Right forelimb (tissue), 1 donor: ENCODE measurements around the gene KIF17.

ENCODE experiments used
- DNase-seq: peaks from one replicate; pipeline ENCODE4 v3.0.0-alpha.2; 2018

The KIF17 gene

GRCh38 chr1:20657024-20657423, 60.8 kb downstream of the KIF17 start:
- no peak for DNase-seq

DNA sequence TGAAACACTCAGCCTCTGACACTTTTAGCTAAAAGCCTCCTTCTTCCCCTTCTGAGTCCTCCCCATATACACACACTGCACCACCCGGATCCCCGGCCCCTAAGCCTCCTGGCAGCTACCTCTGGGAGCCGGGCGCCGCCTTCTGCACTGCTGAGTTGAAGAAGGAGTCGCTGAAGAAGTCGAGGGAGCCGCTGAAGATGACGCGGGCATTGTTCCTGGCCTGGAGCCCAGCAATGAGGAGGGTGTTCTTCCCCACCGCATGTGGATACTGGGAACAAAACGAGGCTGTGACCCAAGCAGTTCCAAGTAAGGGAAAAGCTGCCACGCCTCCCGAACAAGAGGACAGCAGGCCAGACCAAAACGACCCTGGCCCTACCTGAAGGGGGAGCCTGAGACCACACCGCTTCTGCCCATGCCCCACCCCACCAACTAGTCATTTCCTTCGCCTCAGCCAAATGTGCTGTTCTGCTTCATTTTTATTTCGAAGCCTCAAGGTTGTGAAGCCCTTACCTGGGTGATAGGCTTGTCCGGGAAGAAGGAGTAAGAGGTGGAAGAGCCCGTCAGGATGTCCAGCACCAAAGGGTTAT, 63.6 kb downstream of the KIF17 start:
- DNase-seq: no peak

DNA sequence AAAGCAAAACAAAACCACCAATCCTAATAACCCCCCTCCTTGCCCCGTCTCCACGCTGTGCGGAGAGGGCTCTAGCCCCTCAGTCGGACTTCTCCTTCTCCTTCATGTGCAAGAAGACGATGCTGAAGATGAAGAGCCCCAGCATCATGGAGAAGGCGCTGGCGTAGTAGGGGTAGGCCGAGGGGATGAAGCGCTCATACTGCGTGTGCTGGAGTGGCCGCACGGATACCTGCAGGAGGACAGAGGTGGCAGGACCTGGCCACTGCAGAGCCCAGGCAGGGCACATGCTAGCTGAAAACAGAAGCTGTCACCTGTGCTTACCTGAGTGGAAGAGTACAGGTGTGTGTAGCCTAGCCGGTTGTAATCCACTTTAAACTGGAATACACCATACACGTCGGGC, 65.5 kb downstream of the KIF17 start:
- DNase-seq: no peak

DNA sequence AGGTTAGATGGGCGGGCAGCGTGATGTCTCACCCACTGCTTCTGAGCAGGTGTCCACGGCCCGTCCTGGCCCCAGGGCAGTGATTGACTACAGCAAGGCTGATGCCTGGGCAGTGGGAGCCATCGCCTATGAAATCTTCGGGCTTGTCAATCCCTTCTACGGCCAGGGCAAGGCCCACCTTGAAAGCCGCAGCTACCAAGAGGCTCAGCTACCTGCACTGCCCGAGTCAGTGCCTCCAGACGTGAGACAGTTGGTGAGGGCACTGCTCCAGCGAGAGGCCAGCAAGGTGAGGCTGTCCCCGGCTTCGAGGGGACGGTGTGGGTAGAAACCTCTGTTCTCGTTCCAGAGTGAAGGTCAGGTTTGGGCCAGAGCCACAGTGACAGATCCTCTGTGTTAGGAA, 68.9 kb downstream of the KIF17 start:
- DNase-seq: no peak

- no peak for DNase-seq
These were observed 69.4 kb downstream of the KIF17 start for GRCh38 chr1:20648438-20648837.

GRCh38 chr1:20645414-20645813, 72.4 kb downstream of the KIF17 start:
- DNase-seq: no peak

- no peak for DNase-seq
These were observed 73.4 kb downstream of the KIF17 start for GRCh38 chr1:20644416-20644815.

DNA sequence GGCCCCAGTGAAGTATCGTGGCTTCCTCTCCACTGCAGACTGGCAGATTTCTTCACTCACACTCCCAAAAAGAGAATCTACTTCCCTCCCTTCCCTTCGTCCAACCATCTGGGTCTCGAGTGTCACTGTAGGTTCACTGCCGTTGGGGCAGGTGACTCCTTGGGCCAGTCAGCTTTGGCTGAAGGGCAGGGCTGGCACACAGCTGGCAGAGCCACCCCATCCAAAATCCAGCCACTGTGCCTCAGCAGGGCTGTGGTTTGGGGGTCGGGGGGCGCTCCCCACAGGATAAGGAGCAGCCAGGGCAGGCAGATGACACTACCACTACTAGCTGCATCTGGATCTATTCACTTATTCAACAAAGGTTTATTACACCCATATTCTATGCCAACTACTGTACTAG, 74.7 kb downstream of the KIF17 start:
- DNase-seq: no peak

DNA sequence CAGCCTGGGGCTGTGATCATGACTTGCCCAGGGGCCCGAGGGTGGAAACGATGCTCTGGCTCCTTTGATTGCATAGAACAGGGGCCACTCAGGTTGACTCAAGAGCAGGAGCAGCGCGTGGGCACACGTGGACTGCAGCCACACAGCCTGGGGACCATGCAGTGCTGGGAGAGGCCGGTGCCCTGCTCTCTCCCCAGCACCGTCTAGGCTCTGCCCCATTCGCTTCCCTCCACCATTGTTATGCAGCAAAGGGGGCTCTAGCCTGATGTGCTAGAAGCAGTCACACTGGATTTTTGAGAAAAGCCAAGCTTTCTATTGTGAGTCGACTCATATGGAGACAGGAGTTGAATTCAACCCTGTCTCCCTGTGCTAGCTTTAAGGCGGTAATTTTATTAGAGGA, 75.8 kb downstream of the KIF17 start:
- DNase-seq: no peak

GRCh38 chr1:20640183-20640597, 77.6 kb downstream of the KIF17 start:
- no peak for DNase-seq

GRCh38 chr1:20636785-20637347, 80.9 kb downstream of the KIF17 start:
- DNase-seq: no peak

- DNase-seq: no peak
These were observed 83.2 kb downstream of the KIF17 start for GRCh38 chr1:20634594-20635084.

DNA sequence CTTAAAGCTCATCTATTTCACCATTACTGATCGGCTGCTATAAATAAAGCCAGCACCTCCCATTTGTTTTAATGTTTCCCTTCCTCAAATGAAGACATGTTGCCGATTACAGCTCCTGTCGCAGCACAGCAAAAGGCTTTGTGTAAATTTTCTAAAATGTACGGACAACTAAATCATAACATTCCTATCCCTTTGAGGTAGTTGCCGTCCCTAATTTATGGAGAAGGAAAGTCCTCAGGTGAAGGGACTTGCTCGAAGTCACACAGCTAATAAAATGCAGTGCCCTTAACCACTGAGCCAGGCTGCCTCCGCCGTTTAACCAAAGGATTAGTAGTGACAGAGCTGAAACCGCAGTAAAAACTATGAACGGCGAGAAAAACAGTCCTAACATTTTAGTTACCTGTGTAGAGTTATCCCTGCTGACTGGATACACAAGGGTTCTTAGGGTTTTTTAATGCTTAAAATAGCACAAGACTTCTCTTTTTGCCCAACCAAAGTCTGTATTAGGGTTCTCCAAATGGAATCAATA, 83.7 kb downstream of the KIF17 start:
- DNase-seq: no peak

GRCh38 chr1:20633190-20634064, 84.4 kb downstream of the KIF17 start, which contains the start of gene PINK1:
TSS of gene PINK1 (plus strand) at chr1:20633458. CDS start at chr1:20633549, 91 bp downstream.
- DNase-seq: peak; percentile 91

DNA sequence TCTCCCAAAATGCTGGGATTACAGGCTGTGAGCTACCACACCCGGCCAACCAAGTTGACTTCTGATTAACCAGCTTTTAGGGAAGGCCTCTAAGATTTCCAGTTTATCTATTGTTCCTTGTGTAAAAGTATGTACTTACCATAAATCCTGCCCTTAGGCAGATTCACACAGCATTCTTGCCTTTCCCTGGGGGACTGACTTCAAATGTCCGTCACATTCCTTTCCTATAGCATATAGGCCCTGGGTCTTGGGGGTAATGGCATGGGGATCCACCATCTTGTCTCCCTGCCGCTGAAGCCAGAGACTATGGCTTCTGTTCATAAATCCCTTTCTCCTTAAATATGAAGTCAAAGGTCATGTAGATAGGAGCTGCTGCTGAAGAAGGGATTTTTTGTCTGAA, 85.4 kb downstream of the KIF17 start:
- no peak for DNase-seq

DNA sequence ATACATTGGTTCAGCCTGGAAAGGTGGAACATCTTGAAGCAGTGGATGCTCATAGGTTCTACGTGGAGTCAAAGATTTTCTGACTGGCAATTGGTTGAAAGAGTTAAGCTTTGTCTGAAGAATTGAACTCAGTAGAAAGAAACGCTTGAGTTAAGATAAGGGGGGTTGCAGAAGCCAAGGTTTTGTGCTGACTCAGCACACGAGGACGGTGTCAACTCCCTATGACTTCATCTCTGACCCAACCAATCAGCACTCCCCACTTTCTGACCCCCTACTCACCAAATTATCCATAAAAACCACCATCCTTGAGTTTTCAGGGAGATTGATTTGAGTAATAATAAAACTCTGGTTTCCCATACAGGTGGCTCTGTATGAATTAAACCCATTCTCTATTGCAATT, 87.1 kb downstream of the KIF17 start:
- DNase-seq: no peak

DNA sequence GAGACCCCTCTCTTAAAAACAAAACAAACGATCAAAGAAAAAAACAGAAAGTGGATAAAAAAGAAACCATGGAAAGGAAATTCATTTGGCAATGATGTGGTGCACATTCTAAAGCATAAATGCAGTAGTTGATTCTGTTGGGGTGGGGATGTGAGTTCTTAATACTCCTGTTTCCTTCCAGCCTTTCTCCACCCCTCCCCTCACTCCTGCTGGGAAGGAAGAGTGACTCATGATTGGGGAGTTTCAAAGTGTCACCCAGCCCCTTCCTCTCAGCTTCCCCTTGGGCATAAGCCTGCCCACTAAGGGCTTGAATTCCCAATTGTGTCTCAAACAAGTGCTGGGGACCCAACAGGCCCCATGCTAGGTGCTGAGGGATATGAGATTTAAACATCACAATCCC, 91.3 kb downstream of the KIF17 start:
- DNase-seq: no peak

DNA sequence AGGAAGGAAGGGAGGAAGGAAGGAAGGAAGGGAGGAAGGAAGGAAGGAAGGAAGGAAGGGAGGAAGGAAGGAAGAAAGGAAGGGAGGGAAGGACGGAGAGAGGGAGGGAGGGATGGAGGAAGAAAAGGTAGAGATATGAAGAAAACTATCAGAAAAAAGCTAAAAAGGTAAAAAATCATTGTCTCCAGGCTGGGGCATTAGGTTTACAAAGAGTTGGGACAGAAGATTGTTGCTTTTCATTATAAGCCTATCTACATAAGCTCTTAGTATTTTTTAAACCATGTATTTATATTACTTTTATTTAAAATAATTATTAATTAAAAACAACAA, 91.7 kb downstream of the KIF17 start:
- DNase-seq: no peak

- no peak for DNase-seq
These were observed 92.4 kb downstream of the KIF17 start for GRCh38 chr1:20625176-20626097.

DNA sequence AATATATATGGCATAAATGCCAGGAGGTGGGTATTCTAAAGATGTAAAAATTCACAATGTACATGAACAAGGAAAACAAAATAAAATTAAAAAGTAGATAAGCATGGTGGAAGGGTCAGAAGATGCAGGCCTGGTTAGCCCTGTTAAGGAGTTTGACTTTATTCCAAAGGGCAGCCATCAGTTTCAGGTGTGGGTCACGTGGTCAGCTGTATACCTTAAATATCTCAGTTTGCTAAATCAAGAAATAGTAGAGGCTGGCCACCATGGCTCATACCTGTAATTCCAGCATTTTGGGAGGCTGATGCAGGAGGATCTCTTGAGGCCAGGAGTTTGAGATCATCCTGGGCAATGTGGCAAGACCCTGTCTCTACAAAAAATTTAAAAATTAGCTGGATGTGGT, 93.1 kb downstream of the KIF17 start:
- no peak for DNase-seq

GRCh38 chr1:20621012-20621411, 96.8 kb downstream of the KIF17 start:
- no peak for DNase-seq

DNA sequence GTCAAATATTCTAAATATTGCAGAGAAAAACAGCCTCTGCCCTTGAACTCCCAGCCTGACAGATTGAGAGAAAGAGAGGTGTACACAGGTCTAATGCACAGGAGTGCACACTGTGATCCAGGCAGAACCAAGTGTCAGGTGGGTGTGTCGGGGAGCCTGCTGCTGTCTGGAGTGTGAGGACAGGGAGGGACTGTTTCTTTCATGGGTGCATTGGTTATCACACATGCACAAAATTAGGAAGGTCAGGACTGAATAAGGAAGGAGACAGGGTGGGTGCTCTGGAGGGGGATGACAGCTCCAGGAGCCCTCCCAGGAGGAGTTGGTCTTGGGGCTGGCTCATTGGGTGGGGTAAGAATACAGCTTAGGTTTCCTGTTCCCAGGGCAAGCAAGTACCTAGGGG, 97.8 kb downstream of the KIF17 start:
- DNase-seq: no peak

DNA sequence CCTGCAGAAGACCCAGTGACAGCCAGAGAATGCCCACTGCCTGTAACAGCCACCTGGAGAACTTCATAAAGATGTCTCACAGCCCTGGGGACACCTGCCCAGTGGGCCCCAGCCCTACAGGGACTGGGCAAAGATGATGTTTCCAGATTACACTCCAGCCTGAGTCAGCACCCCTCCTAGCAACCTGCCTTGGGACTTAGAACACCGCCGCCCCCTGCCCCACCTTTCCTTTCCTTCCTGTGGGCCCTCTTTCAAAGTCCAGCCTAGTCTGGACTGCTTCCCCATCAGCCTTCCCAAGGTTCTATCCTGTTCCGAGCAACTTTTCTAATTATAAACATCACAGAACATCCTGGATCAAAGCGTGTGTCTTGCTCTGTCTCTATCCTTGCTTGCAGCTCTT, 99.3 kb downstream of the KIF17 start:
- DNase-seq: no peak
